GM19193 (cell line): ENCODE measurements around the gene MPZL1.

Source experiments
- POLR2A ChIP-seq: IDR thresholded peaks from 4 replicates; pipeline ENCODE4 v1.6.1; 2011; ENCODE audit not compliant: insufficient read depth, insufficient read length; ENCODE audit errors: extremely low read depth

MPZL1 gene

DNA sequence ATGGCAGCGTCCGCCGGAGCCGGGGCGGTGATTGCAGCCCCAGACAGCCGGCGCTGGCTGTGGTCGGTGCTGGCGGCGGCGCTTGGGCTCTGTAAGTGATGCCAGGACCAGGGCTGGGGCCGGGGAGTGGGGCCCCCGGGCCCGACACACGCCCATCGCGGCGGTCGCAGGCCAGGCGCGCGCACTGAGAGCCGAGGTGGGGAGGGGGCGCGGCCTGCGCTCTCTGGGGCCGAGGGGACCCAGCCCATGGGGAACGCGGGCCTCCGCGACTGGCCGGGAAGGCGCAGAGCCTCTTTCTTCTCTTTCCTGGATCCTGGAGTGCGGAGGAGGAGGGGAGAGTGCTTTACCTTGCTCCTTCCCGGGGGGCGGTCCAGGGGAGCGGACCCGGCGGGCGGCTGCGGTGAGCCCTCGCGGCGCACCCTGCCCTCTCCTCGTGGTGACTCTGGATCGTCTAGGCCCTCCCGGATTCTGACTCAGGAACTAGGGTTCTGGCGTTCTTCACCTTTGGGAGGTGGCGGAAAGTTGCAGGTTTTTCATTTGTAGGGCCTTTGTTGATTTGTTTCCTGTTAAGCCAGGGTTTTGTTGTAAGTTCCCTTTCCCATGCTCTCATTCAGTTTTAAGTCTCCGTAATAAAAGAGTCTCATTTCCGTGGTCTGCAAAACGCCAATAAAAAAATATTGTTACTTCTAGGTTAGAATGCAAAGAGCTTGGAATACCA lies 529 bp downstream of the MPZL1 start:
- TF ChIP-seq POLR2A: no peak

- TF ChIP-seq POLR2A: no peak
Measured at GRCh38 chr1:167722870-167723251, 1.1 kb downstream of the MPZL1 start.

GRCh38 chr1:167723707-167724323 lies 2.0 kb downstream of the MPZL1 start:
- TF ChIP-seq POLR2A: no peak

- no peak for TF ChIP-seq POLR2A
Measured at GRCh38 chr1:167726008-167726407, 4.2 kb downstream of the MPZL1 start.

DNA sequence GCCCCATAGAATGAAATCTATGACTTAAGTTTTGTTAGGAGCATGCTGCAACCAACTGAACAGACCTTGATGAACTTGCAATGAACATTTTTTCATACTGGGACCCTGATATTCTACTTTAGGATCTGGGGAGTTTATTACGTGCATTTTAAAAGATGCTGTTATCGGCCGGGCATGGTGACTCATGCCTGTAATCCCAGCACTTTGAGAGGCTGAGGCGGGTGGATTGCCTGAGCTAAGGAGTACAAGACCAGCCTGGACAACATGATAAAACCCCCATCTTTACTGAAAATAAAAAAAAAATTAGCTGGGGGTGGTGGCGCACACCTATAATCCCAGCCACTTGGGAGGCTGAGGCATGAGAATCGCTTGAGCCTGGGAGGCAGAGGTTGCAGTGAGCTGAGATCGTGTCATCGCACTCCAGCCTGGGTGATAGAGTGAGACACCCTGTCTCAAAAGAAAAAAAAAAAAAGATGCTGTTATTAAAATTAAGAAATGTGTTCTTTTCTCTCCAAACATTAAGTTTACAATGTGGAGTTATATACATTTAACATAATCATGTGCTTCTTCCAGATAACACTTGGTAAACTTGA lies 7.1 kb downstream of the MPZL1 start:
- TF ChIP-seq POLR2A: no peak

GRCh38 chr1:167734227-167734626 lies 12.4 kb downstream of the MPZL1 start:
- no peak for TF ChIP-seq POLR2A

- TF ChIP-seq POLR2A: no peak
Measured at GRCh38 chr1:167734841-167735240, 13.1 kb downstream of the MPZL1 start.

- TF ChIP-seq POLR2A: no peak
Measured at GRCh38 chr1:167737169-167737568, 15.4 kb downstream of the MPZL1 start.

DNA sequence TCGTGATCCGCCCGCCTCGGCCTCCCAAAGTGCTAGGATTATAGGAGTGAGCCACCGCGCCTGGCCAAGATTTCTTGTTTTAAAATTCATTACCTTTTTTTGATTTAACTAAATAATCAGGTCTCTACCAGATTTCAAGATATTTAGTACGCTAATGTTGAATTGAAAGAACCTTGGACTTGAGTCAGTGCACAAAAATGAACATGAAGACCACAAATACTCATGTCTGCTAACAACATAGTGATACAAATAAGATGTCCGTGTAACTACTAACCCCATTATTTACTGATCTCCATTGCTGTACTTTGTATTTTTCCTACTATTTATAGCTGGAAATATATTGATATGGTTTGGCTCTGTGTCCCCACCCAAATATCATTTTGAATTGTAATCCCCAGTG lies 16.4 kb downstream of the MPZL1 start:
- no peak for TF ChIP-seq POLR2A

GRCh38 chr1:167739752-167740151 lies 18.0 kb downstream of the MPZL1 start:
- TF ChIP-seq POLR2A: no peak

GRCh38 chr1:167744901-167745300 lies 23.1 kb downstream of the MPZL1 start:
- TF ChIP-seq POLR2A: no peak

DNA sequence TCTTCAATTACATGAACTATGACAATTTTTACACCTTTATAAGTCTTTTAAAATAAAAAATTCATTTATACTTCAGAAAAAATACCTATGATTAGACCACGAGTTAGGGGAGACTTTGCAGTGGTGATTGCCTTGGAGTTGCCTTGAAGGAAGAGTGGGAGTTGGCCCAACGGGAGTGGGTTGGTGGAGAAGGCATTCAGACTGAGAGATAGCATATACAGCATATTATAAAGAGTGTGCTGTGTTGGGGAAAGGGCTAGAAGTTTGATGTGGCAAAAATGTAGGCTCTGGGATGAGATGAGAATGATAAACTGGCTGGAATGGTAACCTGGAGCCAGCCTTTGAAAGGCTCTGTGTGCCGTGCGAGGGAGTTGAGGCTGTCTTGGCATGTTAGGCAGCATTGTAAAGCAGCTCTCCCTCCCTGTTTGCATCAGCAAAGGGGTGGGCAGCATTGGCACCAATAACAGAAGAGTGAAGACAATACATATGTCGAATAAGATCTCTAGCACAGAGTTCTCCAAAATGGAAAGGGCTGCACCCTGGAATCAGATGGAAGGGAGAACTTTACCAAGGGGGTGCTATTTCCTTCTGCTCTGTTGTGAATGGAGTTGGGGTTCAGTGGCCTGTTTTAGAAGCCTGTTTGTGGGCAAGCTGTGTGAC lies 24.4 kb downstream of the MPZL1 start:
- TF ChIP-seq POLR2A: no peak

DNA sequence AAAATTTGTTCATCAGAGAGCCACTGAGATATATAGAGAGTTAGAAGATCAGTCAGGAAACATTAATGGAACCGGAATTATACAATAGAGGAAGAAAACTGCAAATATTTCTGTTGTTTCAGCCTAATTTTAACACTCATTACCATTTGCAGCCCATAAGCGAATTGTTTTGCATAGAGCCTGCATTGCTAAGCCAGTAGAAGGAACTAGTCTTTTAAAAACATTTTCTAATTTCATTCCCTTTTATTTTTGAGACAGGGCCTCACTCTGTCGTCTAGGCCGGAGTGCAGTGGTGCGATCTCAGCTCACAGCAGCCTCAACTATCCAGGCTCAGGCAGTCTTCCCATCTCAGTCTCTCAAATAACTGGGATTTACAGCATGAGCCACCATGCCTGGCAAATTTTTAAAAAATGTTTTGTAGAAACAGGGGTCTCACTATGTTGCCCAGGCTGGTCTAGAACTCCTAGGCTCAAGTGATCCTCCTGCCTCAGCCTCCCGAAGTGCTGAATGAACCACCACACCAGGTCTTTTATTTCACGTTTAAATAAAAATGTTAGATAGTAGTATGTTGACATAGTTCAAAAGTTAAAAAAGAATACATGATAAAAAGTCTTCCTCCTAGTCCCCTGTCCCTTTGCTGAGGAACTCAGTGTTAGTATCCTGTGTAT lies 25.3 kb downstream of the MPZL1 start:
- no peak for TF ChIP-seq POLR2A

DNA sequence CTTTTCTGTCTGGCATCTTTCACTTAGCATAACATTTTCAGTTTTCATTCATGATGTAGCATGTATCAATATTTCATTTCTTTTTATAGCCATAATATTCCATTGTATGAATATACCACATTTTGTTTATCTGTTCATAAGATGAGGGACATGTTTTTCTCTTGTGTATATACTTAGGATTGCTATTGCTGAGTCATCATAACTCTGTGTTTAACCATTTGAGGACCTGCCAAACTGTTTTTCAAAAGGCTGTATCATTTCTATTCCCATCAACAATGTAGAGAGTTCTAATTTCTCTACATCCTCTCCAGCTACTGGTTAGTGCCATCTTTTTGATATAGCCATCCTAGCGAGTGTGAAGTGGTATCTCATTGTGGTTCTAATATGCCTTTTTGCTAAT lies 26.2 kb downstream of the MPZL1 start:
- TF ChIP-seq POLR2A: no peak

DNA sequence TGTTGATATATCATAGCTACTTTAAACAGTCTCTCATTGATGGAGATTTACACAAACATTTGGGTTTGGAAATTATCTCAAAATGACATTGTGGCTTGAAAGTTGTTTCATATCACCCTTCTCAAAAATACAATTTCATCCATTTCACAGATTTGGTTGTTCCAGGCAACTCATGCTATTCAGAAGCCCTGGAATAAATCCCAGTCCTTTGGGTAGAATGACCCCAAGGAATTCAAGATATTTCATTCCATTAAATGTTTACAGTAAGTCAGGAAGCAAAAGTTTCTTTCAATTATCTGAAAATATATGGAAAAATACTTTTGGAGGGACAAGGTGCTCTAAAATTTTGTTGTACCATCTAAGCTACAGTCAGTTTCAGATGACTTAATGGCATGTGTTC lies 27.1 kb downstream of the MPZL1 start:
- TF ChIP-seq POLR2A: no peak
